ENCODE data around the gene RGS11. TPM values are rescaled to one million over a fixed set of nuclear protein-coding genes. Genes with fewer than 3 reads are reported as not detected.

RGS11 gene
- total and polyA plus RNA-seq, 2 donors from 2014 or later, result 2.5 to 5.9 TPM

GRCh38 chr16:287298-287811, 11.6 kb upstream of the RGS11 start:
- intact Hi-C loops (cut with DNase I), result no loop called here
- Histone ChIP-seq H3K36me3 (ENCODE audit: control insufficient read depth in 2 of 3, insufficient read depth in 3 of 3, low read length in 3 of 3) (peaks cover 0 to 4% (median 0%) of the 10 kb centered on the region in 3 donors), H3K4me3 (ENCODE audit: low read length in 3 of 3) (no peak overlapping the region), H3K27ac (ENCODE audit: low read depth in 2 of 2, low read length in 2 of 2) (no peak overlapping the region), H3K4me1 (ENCODE audit: control insufficient read depth in 2 of 3, insufficient read depth in 2 of 3, low read depth in 1 of 3, low read length in 3 of 3) (no peaks in the 10 kb centered on the region), H3K27me3 (ENCODE audit: control insufficient read depth, insufficient read depth, low read length) (no peaks in the 10 kb centered on the region), H3K9ac (ENCODE audit: low read length in 3 of 3) (no peak overlapping the region), H3K9me3 (ENCODE audit: control insufficient read depth in 2 of 3, insufficient read depth in 1 of 3, low read length in 3 of 3) (no peaks in the 10 kb centered on the region)
- FAIRE-seq (no peak), DNase-seq (no peak)
- TF ChIP-seq CTCF (IDR thresholded peaks at IDR 0.05; ENCODE audit: borderline replicate concordance, extremely low read depth, insufficient read depth), result no peak

GRCh38 chr16:286491-287297, 10.9 kb upstream of the RGS11 start:
- Histone ChIP-seq H3K4me3 (ENCODE audit: low read length in 3 of 3) (no peak overlapping the region), H3K9me3 (ENCODE audit: control insufficient read depth in 2 of 3, insufficient read depth in 1 of 3, low read length in 3 of 3) (no peaks in the 10 kb centered on the region), H3K9ac (ENCODE audit: low read length in 3 of 3) (no peak overlapping the region), H3K27ac (ENCODE audit: low read depth in 2 of 2, low read length in 2 of 2) (no peak overlapping the region), H3K27me3 (ENCODE audit: control insufficient read depth, insufficient read depth, low read length) (no peaks in the 10 kb centered on the region), H3K4me1 (ENCODE audit: control insufficient read depth in 2 of 3, insufficient read depth in 2 of 3, low read depth in 1 of 3, low read length in 3 of 3) (no peaks in the 10 kb centered on the region), H3K36me3 (ENCODE audit: control insufficient read depth in 2 of 3, insufficient read depth in 3 of 3, low read length in 3 of 3) (peaks cover 0 to 4% (median 0%) of the 10 kb centered on the region in 3 donors)
- DNase-seq (no peak), FAIRE-seq (no peak)
- TF ChIP-seq CTCF (IDR thresholded peaks at IDR 0.05; ENCODE audit: borderline replicate concordance, extremely low read depth, insufficient read depth), result no peak
- intact Hi-C loops (cut with DNase I), result no loop called here

GRCh38 chr16:285146-286055, 9.7 kb upstream of the RGS11 start:
- no peak overlapping the region for H3K4me3 ChIP-seq (ENCODE audit: low read length in 3 of 3)

More at GRCh38 chr16:285146-286055, 9.7 kb upstream of the RGS11 start:
- intact Hi-C loops (cut with DNase I), result no loop called here
- Histone ChIP-seq H3K9me3 (ENCODE audit: control insufficient read depth in 2 of 3, insufficient read depth in 1 of 3, low read length in 3 of 3) (no peaks in the 10 kb centered on the region), H3K4me1 (ENCODE audit: control insufficient read depth in 2 of 3, insufficient read depth in 2 of 3, low read depth in 1 of 3, low read length in 3 of 3) (no peaks in the 10 kb centered on the region), H3K27ac (ENCODE audit: low read depth in 2 of 2, low read length in 2 of 2) (no peak overlapping the region), H3K27me3 (ENCODE audit: control insufficient read depth, insufficient read depth, low read length) (no peaks in the 10 kb centered on the region), H3K9ac (ENCODE audit: low read length in 3 of 3) (no peak overlapping the region), H3K36me3 (ENCODE audit: control insufficient read depth in 2 of 3, insufficient read depth in 3 of 3, low read length in 3 of 3) (no peaks in the 10 kb centered on the region)
- DNase-seq (peak in 3 of 5 donors; percentile 38 to 63 (median 43)), FAIRE-seq (no peak)
- TF ChIP-seq CTCF (IDR thresholded peaks at IDR 0.05; ENCODE audit: borderline replicate concordance, extremely low read depth, insufficient read depth), result no peak
